Measurements from ENCODE around the gene KRTAP10-1. TPM values are rescaled to one million over a fixed set of nuclear protein-coding genes. Genes with fewer than 3 reads are reported as not detected.

KRTAP10-1 gene
- total RNA-seq, 2 donors from 2014 or later = not detected

- Histone ChIP-seq H3K36me3 (no peaks in the 10 kb centered on the region), H3K27ac (no peak overlapping the region), H3K4me1 (no peaks in the 10 kb centered on the region), H3K9me3 (no peaks in the 10 kb centered on the region), H3K27me3 (no peaks in the 10 kb centered on the region), H3K4me3 (no peak overlapping the region), H3K9ac (ENCODE audit: low read depth in 2 of 2, low read length in 2 of 2) (no peak overlapping the region)
- TF ChIP-seq CTCF (IDR thresholded peaks at IDR 0.05) = no peak
- no peak for DNase-seq
- intact Hi-C loops (cut with DNase I) = no loop called here
Observed at GRCh38 chr21:44519346-44520325, 20.4 kb downstream of the KRTAP10-1 start.

- DNase-seq = no peak
Observed at GRCh38 chr21:44518686-44519085, 21.3 kb downstream of the KRTAP10-1 start.

GRCh38 chr21:44517175-44517899, 22.7 kb downstream of the KRTAP10-1 start:
- no peak for DNase-seq
- no peaks in the 10 kb centered on the region for H3K9me3 ChIP-seq
- H3K4me3 ChIP-seq = no peak overlapping the region
- H3K27ac ChIP-seq = no peak overlapping the region
- H3K27me3 ChIP-seq = no peaks in the 10 kb centered on the region
- no peak for TF ChIP-seq CTCF (IDR thresholded peaks at IDR 0.05)
- H3K36me3 ChIP-seq = no peaks in the 10 kb centered on the region
- no peak overlapping the region for H3K9ac ChIP-seq (ENCODE audit: low read depth in 2 of 2, low read length in 2 of 2)
- H3K4me1 ChIP-seq = no peaks in the 10 kb centered on the region
- intact Hi-C loops (cut with DNase I) = no loop called here

More at GRCh38 chr21:44518686-44519085, 21.3 kb downstream of the KRTAP10-1 start:
- Histone ChIP-seq H3K36me3 (no peaks in the 10 kb centered on the region), H3K4me1 (no peaks in the 10 kb centered on the region), H3K4me3 (no peak overlapping the region), H3K27ac (no peak overlapping the region), H3K9ac (ENCODE audit: low read depth in 2 of 2, low read length in 2 of 2) (no peak overlapping the region), H3K27me3 (no peaks in the 10 kb centered on the region), H3K9me3 (no peaks in the 10 kb centered on the region)
- TF ChIP-seq CTCF (IDR thresholded peaks at IDR 0.05) = no peak
- intact Hi-C loops (cut with DNase I) = no loop called here

DNA sequence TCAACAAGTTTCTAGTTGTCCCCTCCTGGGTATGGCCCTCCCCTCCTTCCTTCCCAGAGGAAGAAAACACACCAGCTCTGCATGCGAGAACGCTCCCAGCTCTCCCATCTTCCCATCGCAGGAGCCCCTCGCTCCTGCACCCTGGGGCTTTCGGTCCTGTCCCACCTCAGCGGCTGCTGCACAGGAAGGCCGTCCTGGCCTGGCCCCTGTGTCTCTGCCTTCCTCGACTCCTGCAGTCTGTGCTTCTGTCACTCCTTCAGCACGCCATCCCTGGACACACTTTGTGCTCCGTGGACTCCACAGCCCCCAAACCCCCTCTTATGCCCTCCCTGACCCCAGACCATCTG, 23.2 kb downstream of the KRTAP10-1 start:
- Histone ChIP-seq H3K27me3 (no peaks in the 10 kb centered on the region), H3K27ac (no peak overlapping the region), H3K36me3 (no peaks in the 10 kb centered on the region), H3K9ac (ENCODE audit: low read depth in 2 of 2, low read length in 2 of 2) (no peak overlapping the region), H3K4me3 (no peak overlapping the region), H3K9me3 (no peaks in the 10 kb centered on the region), H3K4me1 (no peaks in the 10 kb centered on the region)
- no peak for TF ChIP-seq CTCF (IDR thresholded peaks at IDR 0.05)
- intact Hi-C loops (cut with DNase I) = no loop called here
- no peak for DNase-seq

GRCh38 chr21:44516342-44516741, 23.7 kb downstream of the KRTAP10-1 start:
- Histone ChIP-seq H3K27me3 (no peaks in the 10 kb centered on the region), H3K9ac (ENCODE audit: low read depth in 2 of 2, low read length in 2 of 2) (no peak overlapping the region), H3K4me3 (no peak overlapping the region), H3K27ac (no peak overlapping the region), H3K36me3 (no peaks in the 10 kb centered on the region), H3K4me1 (no peaks in the 10 kb centered on the region), H3K9me3 (no peaks in the 10 kb centered on the region)
- intact Hi-C loops (cut with DNase I) = no loop called here
- no peak for TF ChIP-seq CTCF (IDR thresholded peaks at IDR 0.05)
- no peak for DNase-seq

All from colonic mucosa (tissue), 4 donors.